Vagina (tissue), 2 donors: ENCODE data around the gene ITM2C. TPM values are rescaled to one million over a fixed set of nuclear protein-coding genes. Genes with fewer than 3 reads are reported as not detected.
A peak's percentile ranks its signal among the peaks of the same experiment; 100 is the strongest.

Experiments used
- DNase-seq, 2 donors: peaks; one replicate each; pipeline ENCODE4 v3.0.0-alpha.2; 2017; ENCODE audit errors: extremely low spot score in 2 of 2
- H3K27ac ChIP-seq: fragments of 200-600 bp; sonication (generic); one replicate; pipeline ENCODE4 v1.5.1; 2019
- H3K27me3 ChIP-seq: fragments of 200-600 bp; sonication (generic); one replicate; pipeline ENCODE4 v1.5.1; 2019
- H3K36me3 ChIP-seq, 2 donors: fragments of 200-600 bp; sonication (generic); one replicate each; pipeline ENCODE4 v1.5.1; 2017 to 2019
- H3K4me1 ChIP-seq: fragments of 200-600 bp; sonication (generic); one replicate; pipeline ENCODE4 v1.5.1; 2019
- H3K4me3 ChIP-seq, 2 donors: fragments of 200-600 bp; sonication (generic); 1 replicate in 1 of 2; 2 replicates in 1 of 2; pipeline ENCODE4 v1.5.1; 2016 to 2019
- H3K9me3 ChIP-seq: fragments of 200-600 bp; sonication (generic); one replicate; pipeline ENCODE4 v1.5.1; 2019
- CTCF ChIP-seq, 3 experiments: fragments of 450-650 bp in 2 of 3; fragments of 200-600 bp in 1 of 3; sonication (generic) in 1 of 3; IDR thresholded peaks; one replicate each; pipeline ENCODE4 v1.5.1; 2017 to 2019; ENCODE audit warnings: antibody characterized with exemption in 3 of 3, mild to moderate bottlenecking in 2 of 3, moderate library complexity in 2 of 3
- POLR2A ChIP-seq, 2 donors: fragments of 450-650 bp; IDR thresholded peaks; one replicate each; pipeline ENCODE4 v1.6.1; 2017; ENCODE audit warnings: antibody characterized with exemption in 2 of 2, mild to moderate bottlenecking in 2 of 2, moderate library complexity in 2 of 2
- POLR2AphosphoS5 ChIP-seq, 2 donors: sonication (generic); formaldehyde crosslinking; IDR thresholded peaks; one replicate each; pipeline ENCODE4 v1.9.0; 2017; ENCODE audit warnings: antibody characterized with exemption in 2 of 2, mild to moderate bottlenecking in 2 of 2, low read depth in 1 of 2; ENCODE audit not compliant: insufficient read depth in 1 of 2
- intact Hi-C: fragments of 100-400 bp; cut with DNase I; formaldehyde crosslinking; loops from one replicate; pipeline ENCODE4 v1.15.1; 2023
- total RNA-seq: library from RNA; depleted of rRNA; stranded (reverse); fragments of >200 nt; gene quantifications from one replicate; pipeline ENCODE4 v1.2.3, GENCODE V29; 2016

Gene ITM2C
- total RNA-seq, 1 donor from 2014 or later = 86.2 TPM

- H3K36me3 ChIP-seq = no peaks in the 10 kb centered on the region
- TF ChIP-seq CTCF (IDR thresholded peaks at IDR 0.05) (no peak), POLR2A (IDR thresholded peaks at IDR 0.05) (no peak), POLR2AphosphoS5 (IDR thresholded peaks at IDR 0.05; ENCODE audit: insufficient read depth in 1 of 2, low read depth in 1 of 2) (no peak)
- intact Hi-C loops = no loop called here
- H3K27ac ChIP-seq = no peak overlapping the region
- H3K4me1 ChIP-seq = no peaks in the 10 kb centered on the region
- DNase-seq = peak in 1 of 2 donors; percentile 49
- H3K4me3 ChIP-seq = no peak overlapping the region
- no peaks in the 10 kb centered on the region for H3K9me3 ChIP-seq
- no peaks in the 10 kb centered on the region for H3K27me3 ChIP-seq
These were observed 34.5 kb downstream of the ITM2C start for GRCh38 chr2:230899287-230899686.

- no peak for DNase-seq
- Histone ChIP-seq H3K4me1 (no peaks in the 10 kb centered on the region), H3K36me3 (no peaks in the 10 kb centered on the region), H3K9me3 (no peaks in the 10 kb centered on the region), H3K4me3 (no peak overlapping the region), H3K27me3 (no peaks in the 10 kb centered on the region), H3K27ac (no peak overlapping the region)
- intact Hi-C loops = no loop called here
- TF ChIP-seq POLR2AphosphoS5 (IDR thresholded peaks at IDR 0.05; ENCODE audit: insufficient read depth in 1 of 2, low read depth in 1 of 2) (no peak), POLR2A (IDR thresholded peaks at IDR 0.05) (no peak), CTCF (IDR thresholded peaks at IDR 0.05) (no peak)
These were observed 35.0 kb downstream of the ITM2C start for GRCh38 chr2:230899786-230900185.

GRCh38 chr2:230900336-230900995, 35.7 kb downstream of the ITM2C start:
- DNase-seq = peak; percentile 49 to 93

GRCh38 chr2:230901006-230901405, 36.3 kb downstream of the ITM2C start:
- Histone ChIP-seq H3K27ac (no peak overlapping the region), H3K4me3 (no peak overlapping the region), H3K4me1 (no peaks in the 10 kb centered on the region), H3K36me3 (no peaks in the 10 kb centered on the region), H3K9me3 (no peaks in the 10 kb centered on the region), H3K27me3 (no peaks in the 10 kb centered on the region)
- TF ChIP-seq CTCF (IDR thresholded peaks at IDR 0.05) (no peak), POLR2AphosphoS5 (IDR thresholded peaks at IDR 0.05; ENCODE audit: insufficient read depth in 1 of 2, low read depth in 1 of 2) (no peak), POLR2A (IDR thresholded peaks at IDR 0.05) (no peak)
- peak; percentile 34 to 58 for DNase-seq
- intact Hi-C loops = no loop called here

More at GRCh38 chr2:230900336-230900995, 35.7 kb downstream of the ITM2C start:
- no peaks in the 10 kb centered on the region for H3K9me3 ChIP-seq
- no peak overlapping the region for H3K4me3 ChIP-seq
- intact Hi-C loops = no loop called here
- no peak for TF ChIP-seq CTCF (IDR thresholded peaks at IDR 0.05)
- TF ChIP-seq POLR2A (IDR thresholded peaks at IDR 0.05) = no peak
- TF ChIP-seq POLR2AphosphoS5 (IDR thresholded peaks at IDR 0.05; ENCODE audit: insufficient read depth in 1 of 2, low read depth in 1 of 2) = no peak
- H3K27me3 ChIP-seq = no peaks in the 10 kb centered on the region
- no peaks in the 10 kb centered on the region for H3K4me1 ChIP-seq
- H3K27ac ChIP-seq = no peak overlapping the region
- no peaks in the 10 kb centered on the region for H3K36me3 ChIP-seq

- TF ChIP-seq POLR2A (IDR thresholded peaks at IDR 0.05) (no peak), CTCF (IDR thresholded peaks at IDR 0.05) (peak in 1 of 3 experiments; percentile 13)
- Histone ChIP-seq H3K4me3 (no peak overlapping the region), H3K9me3 (no peaks in the 10 kb centered on the region), H3K27me3 (no peaks in the 10 kb centered on the region), H3K4me1 (no peaks in the 10 kb centered on the region), H3K36me3 (no peaks in the 10 kb centered on the region), H3K27ac (no peak overlapping the region)
- intact Hi-C loops = no loop called here
- DNase-seq = peak; percentile 76 to 81
These were observed 37.6 kb downstream of the ITM2C start for GRCh38 chr2:230902180-230902899.
